Testis (tissue), 5 donors: ENCODE measurements around the gene GIPC2. TPM values are rescaled to one million over a fixed set of nuclear protein-coding genes. Genes with fewer than 3 reads are reported as not detected.
"Not testable (repeated sequence)": the region's sequence is repeated elsewhere in the genome, so short reads cannot be mapped to it uniquely, and the experiment has no call there.

Experiments
- DNase-seq: peaks from one replicate; pipeline ENCODE4 v3.0.0-alpha.2; 2019
- H3K27ac ChIP-seq, 2 donors: fragments of 200-600 bp; sonication (generic); one replicate each; pipeline ENCODE4 v1.5.1; 2019
- H3K27me3 ChIP-seq: fragments of 200-600 bp; sonication (generic); one replicate; pipeline ENCODE4 v1.5.1; 2019
- H3K36me3 ChIP-seq: fragments of 200-600 bp; sonication (generic); one replicate; pipeline ENCODE4 v1.5.1; 2017; ENCODE audit warnings: low read depth; ENCODE audit errors: missing control alignments
- H3K4me1 ChIP-seq: fragments of 200-600 bp; sonication (generic); one replicate; pipeline ENCODE4 v1.5.1; 2019
- H3K4me3 ChIP-seq, 2 donors: fragments of 200-600 bp; sonication (generic); one replicate each; pipeline ENCODE4 v1.5.1; 2017 to 2019
- H3K9me3 ChIP-seq: fragments of 200-600 bp; sonication (generic); one replicate; pipeline ENCODE4 v1.5.1; 2017
- POLR2A ChIP-seq: fragments of 450-650 bp; IDR thresholded peaks from one replicate; pipeline ENCODE4 v1.6.1; 2017; ENCODE audit warnings: antibody characterized with exemption, mild to moderate bottlenecking, moderate library complexity
- WGBS, 2 donors: methylation state at CpG; one replicate each; pipeline ENCODE4 v1.1.5; 2018; 5-methylcytosine and 5-hydroxymethylcytosine counted together
- intact Hi-C: fragments of 100-400 bp; cut with DNase I; formaldehyde crosslinking; loops from one replicate; pipeline ENCODE4 v1.15.1; 2023; ENCODE audit warnings: low total_unique reads
- long read RNA-seq, 2 donors: transcript quantifications; one replicate each; lab custom pipeline, GENCODE V29; 2026
- polyA plus RNA-seq: library from polyadenylated mRNA; stranded (reverse); fragments of 350-450 nt; fragmentation: Illumina TruSeq; extraction: RNeasy Lipid Tissue Mini Kit (QIAGEN cat#74804); gene quantifications from one replicate; pipeline ENCODE4 v1.2.3, GENCODE V29; 2014; ENCODE audit warnings: low read depth, low replicate concordance; ENCODE audit not compliant: insufficient read depth
- total RNA-seq, 2 donors: library from RNA; depleted of rRNA; stranded (reverse); fragments of >200 nt; gene quantifications; one replicate each; pipeline ENCODE4 v1.2.3, GENCODE V29; 2016
- TF ChIP-seq, protein P1 (sequence below), 3 experiments: fragments of 450-650 bp in 2 of 3; fragments of 200-600 bp in 1 of 3; sonication (generic) in 1 of 3; IDR thresholded peaks; one replicate each; pipeline ENCODE4 v1.5.1; 2016 to 2019; ENCODE audit warnings: antibody characterized with exemption in 3 of 3, mild to moderate bottlenecking in 2 of 3, moderate library complexity in 1 of 3

Gene GIPC2, protein sequence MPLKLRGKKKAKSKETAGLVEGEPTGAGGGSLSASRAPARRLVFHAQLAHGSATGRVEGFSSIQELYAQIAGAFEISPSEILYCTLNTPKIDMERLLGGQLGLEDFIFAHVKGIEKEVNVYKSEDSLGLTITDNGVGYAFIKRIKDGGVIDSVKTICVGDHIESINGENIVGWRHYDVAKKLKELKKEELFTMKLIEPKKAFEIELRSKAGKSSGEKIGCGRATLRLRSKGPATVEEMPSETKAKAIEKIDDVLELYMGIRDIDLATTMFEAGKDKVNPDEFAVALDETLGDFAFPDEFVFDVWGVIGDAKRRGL
- total RNA-seq, result 1 to 10 TPM; 2.0 to 2.4 TPM
- polyA plus RNA-seq, result 1.9 TPM
- long read RNA-seq, donor 1, transcript GIPC2-201 (6 exons, 3,847 nt), result major isoform, 9 of 43 reads
- long read RNA-seq, donor 1, partial matches to known transcripts, result 34 of 43 reads
- long read RNA-seq, donor 1, other reads (novel, unspliced or antisense), result 0 of 43 reads
- long read RNA-seq, donor 2, partial matches to known transcripts, result 13 of 17 reads
- long read RNA-seq, donor 2, other reads (novel, unspliced or antisense), result 0 of 17 reads

DNA sequence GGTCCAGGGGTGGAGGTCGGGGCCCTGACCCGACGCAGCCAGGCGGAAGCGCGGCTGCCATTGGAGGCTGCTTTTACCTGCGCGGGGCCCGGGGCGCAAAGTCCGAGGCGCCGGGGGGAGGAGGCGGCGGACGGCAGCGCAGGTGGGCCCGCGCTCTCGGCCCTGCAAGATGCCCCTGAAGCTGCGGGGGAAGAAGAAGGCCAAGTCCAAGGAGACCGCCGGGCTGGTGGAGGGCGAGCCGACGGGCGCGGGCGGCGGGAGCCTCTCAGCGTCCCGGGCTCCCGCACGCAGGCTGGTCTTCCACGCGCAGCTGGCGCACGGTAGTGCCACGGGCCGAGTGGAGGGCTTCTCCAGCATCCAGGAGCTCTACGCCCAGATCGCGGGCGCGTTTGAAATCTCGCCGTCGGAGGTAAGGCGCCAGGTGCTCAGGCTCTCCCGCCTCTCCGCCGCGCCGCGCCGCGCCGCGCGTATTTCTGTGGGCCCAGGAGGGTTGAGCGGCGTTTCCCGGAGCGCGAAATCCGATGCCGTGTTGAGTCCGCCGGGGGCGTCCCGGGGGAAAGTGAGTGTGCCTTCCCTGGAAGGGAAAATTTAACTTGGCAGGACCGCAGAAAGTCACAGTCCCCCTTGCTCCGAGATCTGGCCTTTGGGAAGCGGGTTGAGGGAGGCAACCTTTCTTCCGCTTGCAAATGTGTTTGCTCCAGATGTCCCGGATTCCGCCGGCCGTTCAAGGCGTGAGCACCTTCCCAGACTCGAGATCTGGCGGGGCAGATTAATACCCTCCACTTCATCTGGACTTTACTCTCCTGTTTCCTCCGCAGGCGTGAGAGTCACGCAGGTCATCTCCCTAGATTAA, at the start of gene GIPC2:
Gene GIPC2 (plus strand): TSS at position 41 of the 853 bp plus-strand sequence. CDS start 129 bp downstream, at position 170.
- Histone ChIP-seq H3K27me3 (no peaks in the 10 kb centered on the region), H3K36me3 (no peaks in the 10 kb centered on the region), H3K4me1 (no peaks in the 10 kb centered on the region), H3K27ac (peak within 1 kb of the TSS; percentile 67 to 68), H3K4me3 (peak within 1 kb of the TSS; percentile 61 to 71), H3K9me3 (no peaks in the 10 kb centered on the region)
- TF ChIP-seq, protein P1, sequence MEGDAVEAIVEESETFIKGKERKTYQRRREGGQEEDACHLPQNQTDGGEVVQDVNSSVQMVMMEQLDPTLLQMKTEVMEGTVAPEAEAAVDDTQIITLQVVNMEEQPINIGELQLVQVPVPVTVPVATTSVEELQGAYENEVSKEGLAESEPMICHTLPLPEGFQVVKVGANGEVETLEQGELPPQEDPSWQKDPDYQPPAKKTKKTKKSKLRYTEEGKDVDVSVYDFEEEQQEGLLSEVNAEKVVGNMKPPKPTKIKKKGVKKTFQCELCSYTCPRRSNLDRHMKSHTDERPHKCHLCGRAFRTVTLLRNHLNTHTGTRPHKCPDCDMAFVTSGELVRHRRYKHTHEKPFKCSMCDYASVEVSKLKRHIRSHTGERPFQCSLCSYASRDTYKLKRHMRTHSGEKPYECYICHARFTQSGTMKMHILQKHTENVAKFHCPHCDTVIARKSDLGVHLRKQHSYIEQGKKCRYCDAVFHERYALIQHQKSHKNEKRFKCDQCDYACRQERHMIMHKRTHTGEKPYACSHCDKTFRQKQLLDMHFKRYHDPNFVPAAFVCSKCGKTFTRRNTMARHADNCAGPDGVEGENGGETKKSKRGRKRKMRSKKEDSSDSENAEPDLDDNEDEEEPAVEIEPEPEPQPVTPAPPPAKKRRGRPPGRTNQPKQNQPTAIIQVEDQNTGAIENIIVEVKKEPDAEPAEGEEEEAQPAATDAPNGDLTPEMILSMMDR (IDR thresholded peaks at IDR 0.05), result no peak
- no peak for TF ChIP-seq POLR2A
- WGBS, 2 donors, result 1 to 3% methylated on average over 19 to 73 of the region's 85 CpGs
- peak; percentile 51 for DNase-seq
- intact Hi-C loops, result no loop called here

DNA sequence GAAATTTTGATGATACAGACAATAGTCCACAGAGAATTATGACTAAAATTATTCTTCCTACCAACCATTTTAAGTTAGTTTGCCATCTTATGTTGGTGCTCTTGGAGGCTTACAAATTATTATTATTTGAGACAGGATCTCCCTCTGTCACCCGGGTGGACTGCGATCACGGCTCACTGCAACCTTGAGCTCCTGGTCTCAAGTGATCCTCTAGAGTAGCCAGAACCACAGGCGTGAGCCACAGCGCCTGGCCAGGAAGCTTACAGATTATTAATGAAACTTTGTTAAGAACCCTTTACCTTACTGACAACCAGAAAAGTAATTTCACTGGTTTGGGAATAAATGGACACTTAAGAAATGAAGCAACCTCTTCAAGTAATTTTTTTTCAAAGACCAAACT, 49.0 kb upstream of the GIPC2 start:
- intact Hi-C loops, result no loop called here
- no peak for TF ChIP-seq POLR2A
- TF ChIP-seq, protein P1 (IDR thresholded peaks at IDR 0.05), result no peak
- no peak for DNase-seq
- Histone ChIP-seq H3K4me3 (no peak overlapping the region), H3K4me1 (no peaks in the 10 kb centered on the region), H3K27me3 (no peaks in the 10 kb centered on the region), H3K9me3 (no peaks in the 10 kb centered on the region), H3K27ac (no peak overlapping the region), H3K36me3 (no peaks in the 10 kb centered on the region)
- 80 to 81% methylated on average over 5 of the region's 5 CpGs for WGBS, 2 donors

DNA sequence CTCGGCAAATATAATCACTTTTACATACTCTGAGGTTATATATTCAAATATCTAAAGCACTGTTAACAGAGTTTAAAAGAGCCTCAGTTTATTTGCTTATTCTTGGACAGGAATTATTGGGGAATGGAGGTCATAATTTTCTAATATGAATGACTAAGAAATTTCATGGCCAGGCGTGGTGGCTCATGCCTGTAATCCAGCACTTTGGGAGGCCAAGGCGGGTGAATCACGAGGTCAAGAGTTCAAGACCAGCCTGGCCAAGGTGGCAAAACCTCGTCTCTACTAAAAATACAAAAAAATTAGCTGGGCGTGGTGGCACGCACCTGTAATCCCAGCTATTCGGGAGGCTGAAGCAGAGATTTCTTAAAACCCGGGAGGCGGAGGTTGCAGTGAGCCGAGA, 45.2 kb upstream of the GIPC2 start:
- intact Hi-C loops, H3K9me3 ChIP-seq, H3K36me3 ChIP-seq, H3K4me1 ChIP-seq, H3K27me3 ChIP-seq, H3K27ac ChIP-seq, DNase-seq, H3K4me3 ChIP-seq: not testable (repeated sequence)
- 93% methylated on average over 11 of the region's 11 CpGs for whole genome bisulfite sequencing, 2 donors

DNA sequence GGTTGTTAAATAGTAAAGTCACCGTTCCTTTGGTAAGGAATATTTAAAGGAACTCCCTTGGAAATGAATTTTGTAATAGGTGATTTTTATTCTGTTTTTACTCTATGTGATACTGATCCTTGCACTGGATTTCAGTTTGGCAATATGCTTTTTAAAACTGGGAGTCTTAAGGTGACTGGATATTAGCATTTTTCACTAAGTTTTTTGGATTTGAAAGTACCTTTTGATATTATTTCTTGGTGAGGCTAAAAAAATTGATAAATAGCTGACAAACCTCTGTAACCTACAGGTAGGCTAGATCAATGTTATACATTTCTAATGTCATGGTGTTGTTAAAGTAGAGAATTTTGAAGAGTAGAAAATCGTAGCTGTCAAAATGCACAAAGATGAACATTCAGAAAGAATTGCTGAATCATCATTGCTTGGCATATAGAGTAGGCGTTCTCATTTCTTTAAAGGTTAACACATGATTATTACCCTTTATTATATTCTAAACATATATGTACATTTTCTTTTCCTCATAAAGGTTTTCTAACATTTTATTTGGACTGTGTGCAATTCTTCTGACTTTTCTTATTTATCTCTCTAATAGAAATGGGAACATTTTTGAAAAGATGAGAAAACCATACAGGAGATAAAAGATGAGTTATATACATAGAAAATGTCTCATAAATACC, 42.6 kb upstream of the GIPC2 start:
- no peaks in the 10 kb centered on the region for H3K9me3 ChIP-seq
- H3K4me1 ChIP-seq, result peaks cover 8% of the 10 kb centered on the region
- no peak for DNase-seq
- intact Hi-C loops, result no loop called here
- H3K36me3 ChIP-seq, result no peaks in the 10 kb centered on the region
- no peaks in the 10 kb centered on the region for H3K27me3 ChIP-seq
- peak overlapping the region; percentile 96 for H3K27ac ChIP-seq
- no peak overlapping the region for H3K4me3 ChIP-seq
- TF ChIP-seq, protein P1 (IDR thresholded peaks at IDR 0.05), result no peak
- no peak for TF ChIP-seq POLR2A
- 62% methylated on average over 3 of the region's 3 CpGs for WGBS, 2 donors
